ENCODE measurements around the gene DARS1.

DARS1 gene

DNA sequence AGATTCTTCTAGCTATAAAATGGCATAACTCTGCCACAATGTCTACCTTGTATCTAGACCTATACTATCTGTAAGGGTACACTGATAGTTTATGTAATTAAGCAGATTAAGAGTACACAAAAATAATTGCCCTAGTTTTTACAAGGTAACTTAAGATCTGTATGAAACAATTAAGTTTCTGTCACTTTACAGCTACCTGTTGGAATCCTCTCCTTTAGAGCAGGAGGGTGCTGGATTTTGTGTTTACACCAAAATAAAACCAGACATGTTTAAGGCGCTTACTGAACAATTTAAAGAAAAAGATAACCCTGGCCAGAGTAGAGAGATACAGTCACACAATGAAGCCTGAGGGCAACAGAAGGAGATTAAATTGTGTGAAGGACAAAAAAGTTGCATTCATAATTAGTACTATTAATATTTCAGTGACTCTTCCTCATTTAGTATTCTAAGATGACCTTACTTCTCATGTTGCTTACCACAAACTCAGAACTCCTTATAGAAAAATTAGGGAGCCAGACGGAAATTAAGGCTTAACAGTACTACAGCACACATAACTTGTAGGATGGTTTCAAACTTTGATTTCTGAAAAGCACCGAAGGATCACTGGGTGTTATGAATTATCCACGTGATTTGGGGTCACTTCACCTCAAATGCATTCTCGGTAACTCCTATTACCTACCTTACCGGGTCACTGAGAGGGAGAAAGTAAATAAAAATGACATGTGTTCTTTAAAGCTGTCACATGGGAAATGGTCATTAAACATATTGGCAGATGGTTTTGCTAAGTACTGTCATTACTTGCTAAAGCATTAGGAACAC, 1.0 kb downstream of the DARS1 start:
- TF ChIP-seq TAF1 (IDR thresholded peaks at IDR 0.05; ENCODE audit: borderline replicate concordance, insufficient read depth, low read length) (no peak), POLR2AphosphoS5 (IDR thresholded peaks at IDR 0.05; ENCODE audit: low read depth, low read length) (no peak), SIN3A (IDR thresholded peaks at IDR 0.05; ENCODE audit: borderline replicate concordance, insufficient read depth, low read length) (no peak), FOXP2 (optimal IDR thresholded peaks at IDR 0.05; ENCODE audit: borderline replicate concordance, extremely low read depth, extremely low read length, insufficient read depth) (no peak)
- TF ChIP-seq, protein P1, sequence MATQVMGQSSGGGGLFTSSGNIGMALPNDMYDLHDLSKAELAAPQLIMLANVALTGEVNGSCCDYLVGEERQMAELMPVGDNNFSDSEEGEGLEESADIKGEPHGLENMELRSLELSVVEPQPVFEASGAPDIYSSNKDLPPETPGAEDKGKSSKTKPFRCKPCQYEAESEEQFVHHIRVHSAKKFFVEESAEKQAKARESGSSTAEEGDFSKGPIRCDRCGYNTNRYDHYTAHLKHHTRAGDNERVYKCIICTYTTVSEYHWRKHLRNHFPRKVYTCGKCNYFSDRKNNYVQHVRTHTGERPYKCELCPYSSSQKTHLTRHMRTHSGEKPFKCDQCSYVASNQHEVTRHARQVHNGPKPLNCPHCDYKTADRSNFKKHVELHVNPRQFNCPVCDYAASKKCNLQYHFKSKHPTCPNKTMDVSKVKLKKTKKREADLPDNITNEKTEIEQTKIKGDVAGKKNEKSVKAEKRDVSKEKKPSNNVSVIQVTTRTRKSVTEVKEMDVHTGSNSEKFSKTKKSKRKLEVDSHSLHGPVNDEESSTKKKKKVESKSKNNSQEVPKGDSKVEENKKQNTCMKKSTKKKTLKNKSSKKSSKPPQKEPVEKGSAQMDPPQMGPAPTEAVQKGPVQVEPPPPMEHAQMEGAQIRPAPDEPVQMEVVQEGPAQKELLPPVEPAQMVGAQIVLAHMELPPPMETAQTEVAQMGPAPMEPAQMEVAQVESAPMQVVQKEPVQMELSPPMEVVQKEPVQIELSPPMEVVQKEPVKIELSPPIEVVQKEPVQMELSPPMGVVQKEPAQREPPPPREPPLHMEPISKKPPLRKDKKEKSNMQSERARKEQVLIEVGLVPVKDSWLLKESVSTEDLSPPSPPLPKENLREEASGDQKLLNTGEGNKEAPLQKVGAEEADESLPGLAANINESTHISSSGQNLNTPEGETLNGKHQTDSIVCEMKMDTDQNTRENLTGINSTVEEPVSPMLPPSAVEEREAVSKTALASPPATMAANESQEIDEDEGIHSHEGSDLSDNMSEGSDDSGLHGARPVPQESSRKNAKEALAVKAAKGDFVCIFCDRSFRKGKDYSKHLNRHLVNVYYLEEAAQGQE (IDR thresholded peaks at IDR 0.05; ENCODE audit: insufficient read depth in 1 of 2, low read depth in 2 of 2, low read length in 2 of 2), result no peak

DNA sequence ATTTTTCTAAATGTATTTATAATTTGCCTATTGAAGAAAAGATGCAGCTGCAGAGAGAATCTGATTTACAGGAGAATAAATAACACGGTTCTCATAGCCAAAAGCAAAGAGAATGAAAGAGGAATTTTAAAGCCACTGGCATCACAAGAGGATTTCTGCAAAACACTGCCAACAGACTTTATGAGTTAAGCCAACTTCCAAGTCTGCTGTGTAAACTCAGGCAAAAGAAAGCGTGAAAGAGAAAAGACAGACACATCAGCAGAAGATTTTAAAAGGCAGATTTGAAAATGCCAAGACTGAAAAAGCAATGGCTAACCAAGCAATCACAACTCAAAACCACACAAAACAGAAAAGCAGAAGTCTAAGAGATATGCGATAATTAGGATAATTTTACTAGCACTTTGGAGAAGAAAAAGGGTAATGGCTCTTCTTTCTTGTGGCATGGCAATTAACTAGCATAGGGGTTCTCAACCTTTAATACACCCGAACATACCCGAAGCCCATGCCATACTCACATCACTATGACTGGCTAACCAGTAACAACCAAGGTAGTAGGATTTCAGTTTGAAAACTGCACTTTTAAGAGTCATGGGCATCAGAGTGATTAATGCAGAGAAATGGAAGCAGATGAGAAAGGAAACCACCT, 4.9 kb downstream of the DARS1 start:
- TF ChIP-seq TAF1 (IDR thresholded peaks at IDR 0.05; ENCODE audit: borderline replicate concordance, insufficient read depth, low read length) (no peak), FOXP2 (optimal IDR thresholded peaks at IDR 0.05; ENCODE audit: borderline replicate concordance, extremely low read depth, extremely low read length, insufficient read depth) (no peak), POLR2AphosphoS5 (IDR thresholded peaks at IDR 0.05; ENCODE audit: low read depth, low read length) (no peak), SIN3A (IDR thresholded peaks at IDR 0.05; ENCODE audit: borderline replicate concordance, insufficient read depth, low read length) (no peak)
- TF ChIP-seq, protein P1 (IDR thresholded peaks at IDR 0.05; ENCODE audit: insufficient read depth in 1 of 2, low read depth in 2 of 2, low read length in 2 of 2), result no peak

DNA sequence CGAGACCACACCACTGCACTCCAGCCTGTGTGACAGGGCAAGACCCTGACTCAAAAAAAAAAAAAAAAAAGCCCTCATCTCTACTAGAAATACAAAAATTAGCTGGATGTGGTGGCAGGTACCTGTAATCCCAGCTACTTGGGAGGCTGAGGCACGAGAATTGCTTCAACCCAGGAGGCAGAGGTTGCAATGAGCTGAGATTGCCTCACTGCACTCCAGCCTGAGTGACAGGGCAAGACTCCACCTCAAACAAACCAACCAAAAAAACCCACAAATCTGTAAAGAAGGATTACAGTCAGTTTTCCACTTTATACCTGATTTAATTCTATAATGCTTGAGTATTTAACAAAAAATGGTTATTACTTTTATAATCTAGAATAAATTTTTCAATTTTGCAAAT, 9.7 kb downstream of the DARS1 start:
- TF ChIP-seq SIN3A (IDR thresholded peaks at IDR 0.05; ENCODE audit: borderline replicate concordance, insufficient read depth, low read length) (no peak), POLR2AphosphoS5 (IDR thresholded peaks at IDR 0.05; ENCODE audit: low read depth, low read length) (no peak), FOXP2 (optimal IDR thresholded peaks at IDR 0.05; ENCODE audit: borderline replicate concordance, extremely low read depth, extremely low read length, insufficient read depth) (no peak), TAF1 (IDR thresholded peaks at IDR 0.05; ENCODE audit: borderline replicate concordance, insufficient read depth, low read length) (no peak)
- TF ChIP-seq, protein P1 (IDR thresholded peaks at IDR 0.05; ENCODE audit: insufficient read depth in 1 of 2, low read depth in 2 of 2, low read length in 2 of 2), result no peak

DNA sequence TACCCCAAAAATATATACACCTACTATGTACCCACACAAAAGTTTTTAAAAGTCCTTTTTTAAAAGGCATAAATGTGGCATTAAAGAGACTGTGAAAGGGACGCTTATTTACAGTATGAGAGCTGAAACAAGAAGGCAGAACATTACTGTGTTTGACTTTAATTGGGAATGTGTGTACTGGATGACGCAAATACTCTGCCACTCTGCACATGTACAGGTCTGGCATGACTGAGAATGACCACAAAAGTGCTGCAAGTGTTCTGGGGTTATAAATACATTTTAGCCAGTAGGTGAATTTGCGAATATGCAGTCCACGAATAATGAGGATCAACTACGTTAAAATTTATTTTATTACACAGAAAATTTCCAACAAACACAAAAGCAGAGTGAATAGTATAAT, 11.4 kb downstream of the DARS1 start:
- TF ChIP-seq, protein P1 (IDR thresholded peaks at IDR 0.05; ENCODE audit: insufficient read depth in 1 of 2, low read depth in 2 of 2, low read length in 2 of 2), result no peak
- no peak for TF ChIP-seq POLR2AphosphoS5 (IDR thresholded peaks at IDR 0.05; ENCODE audit: low read depth, low read length)
- no peak for TF ChIP-seq SIN3A (IDR thresholded peaks at IDR 0.05; ENCODE audit: borderline replicate concordance, insufficient read depth, low read length)
- TF ChIP-seq FOXP2 (optimal IDR thresholded peaks at IDR 0.05; ENCODE audit: borderline replicate concordance, extremely low read depth, extremely low read length, insufficient read depth), result no peak
- TF ChIP-seq TAF1 (IDR thresholded peaks at IDR 0.05; ENCODE audit: borderline replicate concordance, insufficient read depth, low read length), result no peak
